Bronchial epithelial cell (primary cell): ENCODE data around the gene MAD2L2. TPM values are rescaled to one million over a fixed set of nuclear protein-coding genes. Genes with fewer than 3 reads are reported as not detected.

Experiments used
- DNase-seq: peaks from one replicate; pipeline ENCODE4 v3.0.0-alpha.2; 2010; ENCODE audit warnings: low read depth
- FAIRE-seq: peaks from 2 replicates; lab custom pipeline; 2011; peaks lifted over from hg19 to GRCh38; lab: Jason Lieb, UNC
- H3K27me3 ChIP-seq: 2 replicates; pipeline ENCODE4 v1.5.1; 2011; ENCODE audit warnings: low read length; ENCODE audit not compliant: control insufficient read depth, insufficient read depth
- H3K36me3 ChIP-seq: 2 replicates; pipeline ENCODE4 v1.5.1; 2011; ENCODE audit warnings: low read length; ENCODE audit not compliant: control insufficient read depth, insufficient read depth
- H3K4me3 ChIP-seq: 2 replicates; pipeline ENCODE4 v1.5.1; 2011; ENCODE audit warnings: mild to moderate bottlenecking, low read depth, low read length, control low read depth
- CTCF ChIP-seq: IDR thresholded peaks from 2 replicates; pipeline ENCODE4 v1.5.1; 2011; ENCODE audit warnings: mild to moderate bottlenecking, moderate library complexity, low read length, control low read depth, inconsistent platforms; ENCODE audit not compliant: insufficient read depth, severe bottlenecking
- total RNA-seq: library from RNA; depleted of rRNA; stranded (reverse); fragments of >200 nt; gene quantifications from 2 replicates; pipeline ENCODE4 v1.2.1, GENCODE V29; 2014

MAD2L2 gene
- total RNA-seq, 1 donor from 2014 or later = 44.5 TPM

DNA sequence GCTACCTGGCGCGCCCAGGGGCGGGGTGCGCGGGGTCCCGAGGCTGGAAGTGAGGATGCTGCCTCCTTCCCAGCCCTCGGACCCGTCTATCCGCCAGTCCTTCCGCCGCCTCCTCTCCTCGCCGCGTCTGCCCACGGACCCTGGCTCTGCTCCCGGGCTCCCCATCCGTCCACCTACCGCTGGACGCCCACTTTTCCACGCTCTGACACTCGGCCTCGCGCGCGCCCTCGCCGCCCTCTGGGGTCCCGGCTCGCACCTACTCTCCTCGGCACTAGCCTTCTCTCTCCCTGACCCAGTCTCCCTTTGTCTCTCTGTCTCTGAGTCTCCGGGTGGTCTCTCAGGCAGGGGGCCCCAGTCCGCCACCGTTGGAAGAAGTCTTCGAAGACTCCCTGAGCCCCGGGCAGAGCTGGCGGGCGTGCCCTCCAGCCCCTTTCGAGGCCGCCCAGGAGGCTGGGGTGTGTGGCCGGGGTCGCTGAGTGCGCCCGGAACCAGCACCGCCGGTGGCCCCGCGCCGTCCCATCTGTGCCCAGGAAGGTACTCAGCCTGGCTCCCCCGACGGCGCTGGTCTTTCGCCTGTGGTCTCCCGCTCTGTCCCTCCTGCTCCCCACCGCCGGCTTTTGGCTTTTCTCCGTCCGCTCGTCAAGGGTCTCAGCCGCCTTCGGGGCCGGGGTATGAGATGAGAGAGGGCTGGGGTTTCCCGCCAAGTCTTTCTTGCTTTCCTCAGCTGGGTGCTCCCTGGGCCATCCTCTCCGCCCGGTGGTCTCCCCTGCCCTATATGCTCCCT lies 11.2 kb upstream of the MAD2L2 start:
- H3K27me3 ChIP-seq = peaks cover 41% of the 10 kb centered on the region
- H3K4me3 ChIP-seq = no peak overlapping the region
- FAIRE-seq = no peak
- DNase-seq = no peak
- TF ChIP-seq CTCF = no peak
- H3K36me3 ChIP-seq = no peaks in the 10 kb centered on the region

- Histone ChIP-seq H3K4me3 (peak within 1 kb of the TSS; percentile 6), H3K36me3 (no peaks in the 10 kb centered on the region), H3K27me3 (peaks cover 41% of the 10 kb centered on the region)
- no peak for TF ChIP-seq CTCF
- DNase-seq (no peak), FAIRE-seq (no peak)
Measured at GRCh38 chr1:11691302-11691914, 10.5 kb upstream of the MAD2L2 start, which contains the start of gene DRAXIN. DRAXIN (plus strand) TSS chr1:11691710; CDS start chr1:11706259, 14,549 bp downstream.

DNA sequence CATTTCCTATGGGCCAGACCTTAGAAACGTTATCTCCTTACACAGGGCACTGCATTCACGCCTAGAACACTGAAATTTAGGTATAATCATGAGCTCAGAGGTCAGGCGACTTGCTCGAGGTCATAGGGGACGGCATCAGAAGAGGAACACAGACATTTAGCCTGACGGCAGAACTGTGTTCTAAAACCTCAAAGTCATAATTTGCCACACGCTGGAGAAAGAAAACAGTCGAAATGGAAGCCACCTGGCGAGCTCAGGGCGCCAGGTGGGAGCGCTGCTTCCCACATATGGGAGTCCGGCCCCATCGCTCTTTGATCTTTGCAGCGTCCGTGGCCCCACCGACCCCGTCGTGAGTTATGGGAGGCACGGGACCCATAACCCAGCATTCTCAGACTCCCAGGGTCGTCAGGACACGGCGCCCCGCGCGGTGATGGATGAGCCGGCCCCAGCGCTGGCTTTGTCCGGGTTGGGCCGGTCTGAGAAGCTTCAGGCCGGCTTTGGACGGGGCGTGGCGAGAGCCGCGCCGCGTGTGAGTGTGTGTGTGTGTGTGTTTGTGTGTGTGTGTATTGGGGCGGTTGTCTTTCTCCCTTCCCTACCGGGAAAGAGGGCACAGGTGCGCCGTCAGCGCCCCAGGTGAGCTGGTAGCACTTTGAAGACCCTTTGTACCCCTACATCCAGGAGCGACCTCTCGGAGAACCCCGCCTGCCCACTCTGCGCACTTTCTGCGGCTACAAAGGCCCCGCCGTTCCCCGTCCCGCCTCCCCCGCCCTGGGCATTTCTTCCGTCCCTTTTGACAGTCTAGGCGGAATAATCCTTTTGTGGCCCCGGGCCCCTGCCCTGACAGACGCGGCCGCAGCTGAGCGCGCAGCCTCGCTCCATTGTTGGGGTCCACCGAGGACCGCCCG lies 9.7 kb upstream of the MAD2L2 start:
- H3K4me3 ChIP-seq = peak overlapping the region; percentile 6
- FAIRE-seq (peak; percentile 18), DNase-seq (no peak)
- no peaks in the 10 kb centered on the region for H3K36me3 ChIP-seq
- peaks cover 39% of the 10 kb centered on the region for H3K27me3 ChIP-seq
- TF ChIP-seq CTCF = no peak

DNA sequence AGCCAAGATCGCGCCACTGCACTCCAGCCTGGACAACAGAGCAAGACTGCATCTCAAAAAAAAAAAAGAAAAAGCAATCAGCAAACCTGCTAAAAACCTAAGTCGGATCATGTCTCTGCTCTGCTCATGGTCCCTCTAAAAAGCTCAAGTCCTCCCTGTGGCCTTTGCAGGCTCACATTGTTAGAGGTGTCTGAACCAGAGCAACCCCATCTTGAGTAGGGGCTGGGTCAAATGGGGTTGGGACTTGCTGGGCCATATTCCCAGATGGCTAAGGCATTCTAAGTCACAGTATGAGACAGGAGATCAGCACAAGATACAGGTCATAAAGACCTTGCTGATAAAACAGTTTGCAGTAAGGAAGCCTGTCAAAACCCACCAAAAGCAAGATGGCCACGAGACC lies 7.6 kb upstream of the MAD2L2 start:
- no peak for TF ChIP-seq CTCF
- H3K27me3 ChIP-seq = peaks cover 26% of the 10 kb centered on the region
- FAIRE-seq = no peak
- no peak for DNase-seq
- no peaks in the 10 kb centered on the region for H3K36me3 ChIP-seq
- H3K4me3 ChIP-seq = no peak overlapping the region

DNA sequence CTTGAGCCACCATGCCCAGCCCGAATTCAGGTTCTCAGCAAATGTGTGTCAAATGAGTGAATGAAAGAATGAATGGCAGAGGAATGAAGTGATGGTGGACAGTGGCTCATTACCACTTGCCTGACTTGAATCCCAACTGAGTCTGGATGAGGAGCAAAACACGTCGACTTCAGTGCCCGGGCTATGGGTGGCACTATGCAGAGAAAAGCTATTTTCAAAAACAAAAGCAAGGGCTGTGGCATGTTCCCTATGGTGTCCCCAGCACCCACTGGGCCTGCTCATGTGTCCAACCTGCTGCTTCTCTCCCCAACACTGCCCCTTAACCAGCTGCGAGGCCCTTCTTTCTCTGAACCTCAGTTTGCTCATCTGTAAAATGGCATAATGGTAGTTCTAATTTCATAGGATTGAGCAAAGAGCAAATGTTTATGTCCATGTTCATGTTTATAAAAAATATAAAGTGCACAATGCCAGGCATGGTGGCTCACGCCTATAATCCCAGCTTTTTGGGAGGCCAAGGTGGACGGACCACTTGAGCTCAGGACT lies 4.3 kb upstream of the MAD2L2 start:
- Histone ChIP-seq H3K27me3 (peaks cover 10% of the 10 kb centered on the region), H3K4me3 (no peak overlapping the region), H3K36me3 (no peaks in the 10 kb centered on the region)
- FAIRE-seq = no peak
- TF ChIP-seq CTCF = no peak
- DNase-seq = no peak
